ENCODE measurements around the gene GRHL1. TPM values are rescaled to one million over a fixed set of nuclear protein-coding genes. Genes with fewer than 3 reads are reported as not detected.

Gene GRHL1
- total and polyA plus RNA-seq, 3 donors from 2014 or later = 4.6 to 8.3 (median 8.0) TPM

DNA sequence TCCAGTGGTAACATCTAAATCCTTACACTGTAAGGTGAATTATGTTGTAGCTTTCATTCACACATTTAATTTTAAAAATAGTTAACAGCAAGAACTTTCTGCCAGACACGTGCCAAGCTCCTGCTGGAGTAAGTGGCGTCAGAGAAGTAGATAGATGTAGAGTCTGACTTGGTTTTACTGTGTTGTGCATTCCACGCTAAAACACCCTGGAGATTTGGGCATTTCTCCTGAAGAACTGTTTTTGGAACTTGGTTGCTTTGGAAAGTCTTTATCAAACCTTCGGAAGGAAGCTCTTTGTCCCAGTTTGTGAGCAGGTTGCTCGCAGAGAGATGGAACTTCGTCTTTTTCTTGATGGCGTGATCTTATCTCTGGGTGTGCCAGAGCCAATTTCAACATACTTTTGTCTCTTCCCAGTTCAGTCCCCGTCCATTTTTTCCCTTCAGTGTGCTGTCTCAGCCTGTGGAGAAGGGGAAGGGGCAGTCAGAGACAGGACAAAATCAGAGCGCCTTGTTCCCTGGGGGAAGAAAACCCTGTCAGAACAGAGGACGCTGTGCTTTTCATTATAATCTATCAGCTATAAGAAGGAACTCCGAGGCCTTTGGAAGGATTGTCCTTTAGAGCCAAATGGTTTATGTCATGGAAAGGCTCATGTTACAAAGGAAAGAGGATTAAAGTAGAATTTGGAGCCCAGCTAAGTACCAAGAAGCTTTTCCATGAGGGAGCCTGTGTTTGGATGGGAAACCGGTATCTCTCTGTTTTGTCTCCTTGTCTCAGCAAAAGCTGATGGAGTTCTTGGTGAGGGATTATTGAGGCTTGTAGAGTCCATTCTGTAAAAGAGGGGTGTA is 18.9 kb downstream of the GRHL1 start:
- no peak for TF ChIP-seq CTCF (IDR thresholded peaks at IDR 0.05)
- TF ChIP-seq POLR2A (IDR thresholded peaks at IDR 0.05) = no peak
- WGBS, 2 donors = 50 to 60% methylated on average over 12 of the region's 12 CpGs
- no peak overlapping the region for H3K4me3 ChIP-seq
- no peaks in the 10 kb centered on the region for H3K4me1 ChIP-seq
- intact Hi-C loops (cut with DNase I; ENCODE audit: low total_unique reads) = no loop called here
- H3K27me3 ChIP-seq = no peaks in the 10 kb centered on the region
- no peaks in the 10 kb centered on the region for H3K9me3 ChIP-seq
- H3K27ac ChIP-seq = peak overlapping the region in 1 of 2 donors; percentile 38
- H3K36me3 ChIP-seq (ENCODE audit: low read depth, missing control alignments) = no peaks in the 10 kb centered on the region
- no peak for DNase-seq

- WGBS, 2 donors = 78 to 81% methylated on average over 9 of the region's 9 CpGs
- H3K4me3 ChIP-seq = no peak overlapping the region
- no peak overlapping the region for H3K27ac ChIP-seq
- H3K27me3 ChIP-seq = no peaks in the 10 kb centered on the region
- no peaks in the 10 kb centered on the region for H3K4me1 ChIP-seq
- no peak for DNase-seq
- intact Hi-C loops (cut with DNase I; ENCODE audit: low total_unique reads) = no loop called here
- H3K9me3 ChIP-seq = no peaks in the 10 kb centered on the region
- TF ChIP-seq CTCF (IDR thresholded peaks at IDR 0.05) (no peak), POLR2A (IDR thresholded peaks at IDR 0.05) (no peak)
- no peaks in the 10 kb centered on the region for H3K36me3 ChIP-seq (ENCODE audit: low read depth, missing control alignments)
These were observed 19.8 kb downstream of the GRHL1 start for GRCh38 chr2:9971105-9971818.

- no peak overlapping the region for H3K27ac ChIP-seq
- H3K4me3 ChIP-seq = no peak overlapping the region
- 94 to 96% methylated on average over 6 of the region's 6 CpGs for WGBS, 2 donors
- no peak for DNase-seq
- H3K36me3 ChIP-seq (ENCODE audit: low read depth, missing control alignments) = no peaks in the 10 kb centered on the region
- no peaks in the 10 kb centered on the region for H3K9me3 ChIP-seq
- TF ChIP-seq POLR2A (IDR thresholded peaks at IDR 0.05) (no peak), CTCF (IDR thresholded peaks at IDR 0.05) (no peak)
- intact Hi-C loops (cut with DNase I; ENCODE audit: low total_unique reads) = no loop called here
- no peaks in the 10 kb centered on the region for H3K4me1 ChIP-seq
- H3K27me3 ChIP-seq = no peaks in the 10 kb centered on the region
These were observed 20.4 kb downstream of the GRHL1 start for GRCh38 chr2:9971890-9972289.

- no peaks in the 10 kb centered on the region for H3K27me3 ChIP-seq
- no peak for TF ChIP-seq POLR2A (IDR thresholded peaks at IDR 0.05)
- H3K4me3 ChIP-seq = no peak overlapping the region
- H3K27ac ChIP-seq = no peak overlapping the region
- 69 to 71% methylated on average over 12 to 13 of the region's 13 CpGs for WGBS, 2 donors
- intact Hi-C loops (cut with DNase I; ENCODE audit: low total_unique reads) = no loop called here
- H3K36me3 ChIP-seq (ENCODE audit: low read depth, missing control alignments) = no peaks in the 10 kb centered on the region
- H3K9me3 ChIP-seq = no peaks in the 10 kb centered on the region
- H3K4me1 ChIP-seq = no peaks in the 10 kb centered on the region
- DNase-seq = no peak
These were observed 21.4 kb downstream of the GRHL1 start for GRCh38 chr2:9972621-9973479.

- intact Hi-C loops (cut with DNase I; ENCODE audit: low total_unique reads) = no loop called here
- Histone ChIP-seq H3K27ac (no peak overlapping the region), H3K4me3 (no peak overlapping the region), H3K4me1 (no peaks in the 10 kb centered on the region), H3K36me3 (ENCODE audit: low read depth, missing control alignments) (no peaks in the 10 kb centered on the region), H3K27me3 (no peaks in the 10 kb centered on the region), H3K9me3 (no peaks in the 10 kb centered on the region)
- 87 to 89% methylated on average over 6 of the region's 6 CpGs for WGBS, 2 donors
- no peak for DNase-seq
- no peak for TF ChIP-seq POLR2A (IDR thresholded peaks at IDR 0.05)
- no peak for TF ChIP-seq CTCF (IDR thresholded peaks at IDR 0.05)
These were observed 22.2 kb downstream of the GRHL1 start for GRCh38 chr2:9973690-9974089.

All from testis (tissue), 3 donors.